BE2C (cell line): ENCODE data around the gene THAP2.

Source experiments
- DNase-seq: peaks from one replicate; pipeline ENCODE4 v3.0.0-alpha.2; 2020
- H3K27me3 ChIP-seq: fragments of 250-450 bp; sonication (Bioruptor Pico); 2 replicates; pipeline ENCODE4 v1.5.1; 2020; ENCODE audit warnings: mild to moderate bottlenecking
- H3K36me3 ChIP-seq: fragments of 250-450 bp; sonication (Bioruptor Pico); 2 replicates; pipeline ENCODE4 v1.5.1; 2020; ENCODE audit warnings: mild to moderate bottlenecking
- H3K4me1 ChIP-seq: fragments of 250-450 bp; sonication (Bioruptor Pico); 2 replicates; pipeline ENCODE4 v1.5.1; 2020
- H3K4me3 ChIP-seq: 2 replicates; pipeline ENCODE4 v1.5.1; 2011; ENCODE audit warnings: low read depth, low read length
- H3K9me3 ChIP-seq: fragments of 250-450 bp; sonication (Bioruptor Pico); 2 replicates; pipeline ENCODE4 v1.5.1; 2020
- TF ChIP-seq, protein P1 (sequence below): IDR thresholded peaks from 2 replicates; pipeline ENCODE4 v1.5.1; 2012; ENCODE audit warnings: mild to moderate bottlenecking, low read depth, low read length

Gene THAP2

DNA sequence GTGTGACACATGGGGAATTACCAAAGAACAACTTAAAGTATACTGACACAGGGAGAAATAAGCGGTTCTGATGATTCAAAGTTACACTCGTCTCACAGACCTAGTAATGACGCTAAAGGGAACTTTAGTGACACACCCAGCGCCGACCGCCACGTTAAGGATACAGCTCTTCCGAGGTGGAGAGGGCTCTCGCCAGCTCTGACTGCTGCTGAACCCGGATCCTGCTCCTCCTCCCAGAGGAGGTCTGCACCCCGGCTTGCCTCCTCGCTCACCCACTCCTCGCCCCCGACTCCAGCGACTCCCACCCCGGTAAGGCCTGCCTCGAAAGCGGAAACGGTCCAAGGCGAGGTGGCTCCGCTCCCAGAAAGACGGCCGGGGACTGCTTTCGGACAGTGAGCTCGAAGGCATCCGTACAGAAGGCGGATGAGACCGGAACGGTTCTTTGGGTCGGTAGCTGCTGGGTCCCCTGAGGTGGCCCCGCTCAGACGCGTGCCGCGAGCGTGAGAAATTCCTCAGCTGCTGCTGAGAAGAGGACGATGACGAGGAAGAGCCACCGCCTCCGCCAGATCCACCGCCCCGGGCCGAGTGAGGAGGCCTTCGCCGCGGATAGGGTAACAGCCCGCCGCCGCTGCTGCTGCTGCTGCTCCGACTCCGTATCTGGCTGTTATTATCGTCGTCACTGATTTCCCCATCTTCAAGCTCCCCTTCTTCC is 1.1 kb upstream of the THAP2 start:
- peak; percentile 48 for DNase-seq
- H3K36me3 ChIP-seq, result peaks cover 11% of the 10 kb centered on the region

DNA sequence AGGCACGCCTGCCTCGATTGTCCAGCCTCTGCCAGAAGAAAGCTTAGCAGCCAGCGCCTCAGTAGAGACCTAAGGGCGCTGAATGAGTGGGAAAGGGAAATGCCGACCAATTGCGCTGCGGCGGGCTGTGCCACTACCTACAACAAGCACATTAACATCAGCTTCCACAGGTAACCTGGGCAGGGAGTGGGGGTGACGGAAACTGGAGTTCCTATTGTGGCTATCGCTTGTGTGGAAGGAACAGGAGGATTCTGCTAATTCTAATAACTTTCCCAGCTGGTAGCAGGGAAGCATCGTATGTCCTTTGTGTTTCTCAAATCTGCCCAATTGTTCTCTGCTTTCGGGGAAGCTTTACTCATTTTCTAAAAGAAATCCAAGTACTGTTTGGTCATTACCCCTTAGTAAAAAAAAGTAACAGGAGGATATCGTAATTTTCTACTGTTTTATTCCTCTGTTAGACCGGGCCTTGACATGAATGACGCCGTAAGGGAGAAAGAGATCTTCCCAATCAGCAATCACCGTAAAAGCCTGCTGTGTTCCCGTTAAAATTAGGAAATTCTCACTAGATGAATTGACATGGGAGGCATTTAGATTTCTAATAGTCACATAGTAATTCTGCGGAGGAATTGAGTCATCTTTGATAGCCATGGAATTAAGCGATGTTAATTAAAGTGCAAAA is 449 bp downstream of the THAP2 start:
- Histone ChIP-seq H3K27me3 (no peaks in the 10 kb centered on the region), H3K4me1 (peaks cover 2% of the 10 kb centered on the region; the same call in 1 of the 2 replicates), H3K4me3 (peak overlapping the region; percentile 96), H3K9me3 (no peaks in the 10 kb centered on the region), H3K36me3 (no peaks in the 10 kb centered on the region; the same call in 1 of the 2 replicates)
- TF ChIP-seq, protein P1, sequence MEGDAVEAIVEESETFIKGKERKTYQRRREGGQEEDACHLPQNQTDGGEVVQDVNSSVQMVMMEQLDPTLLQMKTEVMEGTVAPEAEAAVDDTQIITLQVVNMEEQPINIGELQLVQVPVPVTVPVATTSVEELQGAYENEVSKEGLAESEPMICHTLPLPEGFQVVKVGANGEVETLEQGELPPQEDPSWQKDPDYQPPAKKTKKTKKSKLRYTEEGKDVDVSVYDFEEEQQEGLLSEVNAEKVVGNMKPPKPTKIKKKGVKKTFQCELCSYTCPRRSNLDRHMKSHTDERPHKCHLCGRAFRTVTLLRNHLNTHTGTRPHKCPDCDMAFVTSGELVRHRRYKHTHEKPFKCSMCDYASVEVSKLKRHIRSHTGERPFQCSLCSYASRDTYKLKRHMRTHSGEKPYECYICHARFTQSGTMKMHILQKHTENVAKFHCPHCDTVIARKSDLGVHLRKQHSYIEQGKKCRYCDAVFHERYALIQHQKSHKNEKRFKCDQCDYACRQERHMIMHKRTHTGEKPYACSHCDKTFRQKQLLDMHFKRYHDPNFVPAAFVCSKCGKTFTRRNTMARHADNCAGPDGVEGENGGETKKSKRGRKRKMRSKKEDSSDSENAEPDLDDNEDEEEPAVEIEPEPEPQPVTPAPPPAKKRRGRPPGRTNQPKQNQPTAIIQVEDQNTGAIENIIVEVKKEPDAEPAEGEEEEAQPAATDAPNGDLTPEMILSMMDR, result no peak
- DNase-seq, result no peak

More for the DNA sequence above, 1.1 kb upstream of the THAP2 start:
- H3K4me1 ChIP-seq, result peaks cover 2% of the 10 kb centered on the region; the same call in 1 of the 2 replicates
- H3K9me3 ChIP-seq, result no peaks in the 10 kb centered on the region
- no peaks in the 10 kb centered on the region for H3K27me3 ChIP-seq
- TF ChIP-seq, protein P1, result no peak
- peak overlapping the region; percentile 96 for H3K4me3 ChIP-seq

DNA sequence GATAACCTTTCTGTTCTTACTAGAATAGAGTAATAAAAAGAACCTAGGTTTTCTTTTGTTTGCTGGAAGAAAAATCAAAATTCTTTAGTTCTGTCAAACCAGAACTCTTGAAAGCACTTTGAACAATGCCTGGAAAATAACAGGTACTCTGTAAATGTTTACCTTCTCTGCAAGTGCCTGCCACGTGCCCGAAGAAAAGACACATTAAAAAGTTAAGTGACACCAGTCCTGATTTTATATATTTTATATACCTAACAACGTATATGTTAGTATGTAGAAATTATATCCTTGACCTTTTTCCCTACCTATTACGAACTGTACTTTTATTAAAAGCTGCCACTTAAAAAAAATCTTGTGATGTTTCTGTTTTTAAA is 976 bp downstream of the THAP2 start:
- H3K4me1 ChIP-seq, result peaks cover 2% of the 10 kb centered on the region; the same call in 1 of the 2 replicates
- no peaks in the 10 kb centered on the region for H3K27me3 ChIP-seq
- H3K9me3 ChIP-seq, result no peaks in the 10 kb centered on the region
- DNase-seq, result no peak
- TF ChIP-seq, protein P1, result no peak
- peak overlapping the region; percentile 96 for H3K4me3 ChIP-seq
- no peaks in the 10 kb centered on the region for H3K36me3 ChIP-seq

DNA sequence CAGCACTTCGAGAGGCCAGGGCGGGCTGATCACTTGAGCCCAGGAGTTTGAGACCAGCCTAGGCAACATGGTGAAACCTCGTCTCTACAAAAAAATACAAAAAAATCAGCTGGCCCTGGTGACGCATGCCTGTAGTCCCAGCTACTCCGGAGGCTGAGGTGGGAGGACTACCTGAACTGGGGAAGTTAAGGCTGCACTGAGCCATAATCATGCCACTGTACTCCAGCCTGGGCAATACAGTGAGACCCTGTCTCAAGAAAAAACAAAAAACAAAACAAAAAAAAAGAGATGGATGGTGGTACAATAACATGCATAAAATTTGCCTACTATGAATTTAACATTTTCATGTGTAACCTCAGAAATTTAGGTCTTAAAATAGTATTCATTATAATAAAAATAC is 2.2 kb downstream of the THAP2 start:
- TF ChIP-seq, protein P1, result no peak
- Histone ChIP-seq H3K4me3 (no peak overlapping the region), H3K27me3 (no peaks in the 10 kb centered on the region), H3K4me1 (peaks cover 3% of the 10 kb centered on the region; the same call in 1 of the 2 replicates), H3K36me3 (no peaks in the 10 kb centered on the region), H3K9me3 (no peaks in the 10 kb centered on the region)
- no peak for DNase-seq

GRCh38 chr12:71671311-71671710 is 7.2 kb downstream of the THAP2 start:
- Histone ChIP-seq H3K27me3 (no peaks in the 10 kb centered on the region), H3K4me3 (no peak overlapping the region), H3K36me3 (no peaks in the 10 kb centered on the region), H3K9me3 (no peaks in the 10 kb centered on the region), H3K4me1 (peaks cover 11% of the 10 kb centered on the region)
- TF ChIP-seq, protein P1, result no peak
- DNase-seq, result no peak

GRCh38 chr12:71671816-71672215 is 7.7 kb downstream of the THAP2 start:
- Histone ChIP-seq H3K27me3 (no peaks in the 10 kb centered on the region), H3K4me3 (no peak overlapping the region), H3K9me3 (no peaks in the 10 kb centered on the region), H3K4me1 (peaks cover 11% of the 10 kb centered on the region), H3K36me3 (no peaks in the 10 kb centered on the region)
- DNase-seq, result no peak
- TF ChIP-seq, protein P1, result no peak
